Sigmoid colon (tissue), 4 donors: ENCODE results near the gene IGSF9B.

ENCODE experiments used
- CTCF ChIP-seq, 4 experiments: fragments of 450-650 bp in 3 of 4; fragments of 200-600 bp in 1 of 4; IDR thresholded peaks; one replicate each; pipeline ENCODE4 v1.5.1; 2016 to 2019; ENCODE audit warnings: antibody characterized with exemption in 4 of 4, mild to moderate bottlenecking in 3 of 4, moderate library complexity in 2 of 4
- EP300 ChIP-seq, 4 donors: sonication (generic); formaldehyde crosslinking; IDR thresholded peaks; one replicate each; pipeline ENCODE4 v1.6.1; 2017; ENCODE audit warnings: antibody characterized with exemption in 4 of 4
- POLR2A ChIP-seq, 2 donors: fragments of 450-650 bp; IDR thresholded peaks; one replicate each; pipeline ENCODE4 v1.6.1; 2016; ENCODE audit warnings: antibody characterized with exemption in 2 of 2, mild to moderate bottlenecking in 2 of 2, moderate library complexity in 2 of 2
- POLR2AphosphoS5 ChIP-seq, 4 donors: sonication (generic); formaldehyde crosslinking; IDR thresholded peaks; one replicate each; pipeline ENCODE4 v1.6.1; 2017; ENCODE audit warnings: antibody characterized with exemption in 4 of 4

- TF ChIP-seq CTCF (IDR thresholded peaks at IDR 0.05) = no peak
- no peak for TF ChIP-seq EP300 (IDR thresholded peaks at IDR 0.05)
- TF ChIP-seq POLR2A (IDR thresholded peaks at IDR 0.05) = no peak
- no peak for TF ChIP-seq POLR2AphosphoS5 (IDR thresholded peaks at IDR 0.05)
Measured at GRCh38 chr11:133892584-133893380, 64.0 kb downstream of the IGSF9B start.
